Right lobe of liver (tissue), 6 donors: Measurements from ENCODE around the gene PIMREG. TPM values are rescaled to one million over a fixed set of nuclear protein-coding genes. Genes with fewer than 3 reads are reported as not detected.

ENCODE experiments used
- ATAC-seq, 4 donors: fragments of 200-7000 bp; cut with Tn5 transposase; one replicate each; pipeline ENCODE4 v1.9.1; 2020; ENCODE audit warnings: mild to moderate bottlenecking in 4 of 4, moderate library complexity in 4 of 4
- DNase-seq, 3 donors: peaks; one replicate each; pipeline ENCODE4 v3.0.0-alpha.2; 2020
- H3K27ac ChIP-seq, 3 donors: fragments of 200-600 bp; one replicate each; pipeline ENCODE4 v1.8.0; 2022
- H3K27me3 ChIP-seq, 2 donors: fragments of 200-600 bp; one replicate each; pipeline ENCODE4 v1.8.0; 2022
- H3K36me3 ChIP-seq, 4 donors: fragments of 200-600 bp; sonication (generic) in 1 of 4; one replicate each; pipeline versions ENCODE4 v1.5.1 to v1.8.0; 2017 to 2022; ENCODE audit warnings: control low read depth in 1 of 4
- H3K4me1 ChIP-seq, 4 donors: fragments of 200-600 bp; sonication (generic) in 1 of 4; one replicate each; pipeline versions ENCODE4 v1.5.1 to v1.8.0; 2017 to 2022; ENCODE audit warnings: control low read depth in 1 of 4
- H3K4me3 ChIP-seq, 3 donors: fragments of 200-600 bp; one replicate each; pipeline ENCODE4 v1.8.0; 2022
- H3K9me3 ChIP-seq, 4 donors: fragments of 200-600 bp; sonication (generic) in 1 of 4; one replicate each; pipeline versions ENCODE4 v1.5.1 to v1.8.0; 2017 to 2022; ENCODE audit warnings: control low read depth in 1 of 4
- CTCF ChIP-seq, 4 donors: fragments of 200-600 bp in 3 of 4; fragments of 450-650 bp in 1 of 4; IDR thresholded peaks; one replicate each; pipeline versions ENCODE4 v1.5.1 to v1.8.0; 2016 to 2022; ENCODE audit warnings: antibody characterized with exemption in 4 of 4, mild to moderate bottlenecking in 2 of 4
- POLR2A ChIP-seq: fragments of 450-650 bp; IDR thresholded peaks from one replicate; pipeline ENCODE4 v1.6.1; 2017; ENCODE audit warnings: antibody characterized with exemption, mild to moderate bottlenecking
- WGBS: methylation state at CpG from one replicate; pipeline ENCODE4 v1.1.6; 2018; ENCODE audit warnings: low coverage, low lambda C conversion rate; ENCODE audit not compliant: insufficient coverage; ENCODE audit errors: missing lambda C conversion rate; 5-methylcytosine and 5-hydroxymethylcytosine counted together
- intact Hi-C, 2 donors: fragments of 100-400 bp; cut with DNase I; formaldehyde crosslinking; loops; one replicate each; pipeline versions ENCODE4 v1.11.2 to v1.14.1; 2022
- total RNA-seq, 6 experiments: library from RNA; depleted of rRNA in 2 of 6; stranded (reverse); fragments of >200 nt in 2 of 6; fragmentation: NEBNext Ultra II Directional in 3 of 6; extraction: Animal tissue kit (Norgen Biotek cat#: 25700) in 3 of 6; gene quantifications; one replicate each; pipeline versions ENCODE4 v1.1.0 to v1.2.4, GENCODE V29; 2016 to 2023
- donor health status: DM: no; HTN: yes; CAD: no.
- donor health status: DM: no; HTN: no; CAD: no.
- donor health status: DM: no; HTN: no; CAD: no.
- donor health status: DM: no; HTN: yes; CAD: no.
- donor health status: DM: no; HTN: yes; CAD: no.

The PIMREG gene
- total RNA-seq, 6 experiments from 2014 or later, result 0.18 to 0.37 TPM; not detected in 4

- no peaks in the 10 kb centered on the region for H3K36me3 ChIP-seq
- no peak for DNase-seq
- H3K4me1 ChIP-seq, result no peaks in the 10 kb centered on the region
- no peak overlapping the region for H3K27ac ChIP-seq
- TF ChIP-seq CTCF (IDR thresholded peaks at IDR 0.05), result no peak
- no peak for TF ChIP-seq POLR2A
- no peak overlapping the region for H3K4me3 ChIP-seq
- no peaks in the 10 kb centered on the region for H3K9me3 ChIP-seq
- no peaks in the 10 kb centered on the region for H3K27me3 ChIP-seq
- 57% methylated on average over 5 of the region's 35 CpGs for WGBS
- intact Hi-C loops, result no loop called here
- ATAC-seq, result no peak
These were observed 10.5 kb downstream of the PIMREG start for GRCh38 chr17:6454495-6455320.

GRCh38 chr17:6455321-6455705, 11.1 kb downstream of the PIMREG start:
- Histone ChIP-seq H3K9me3 (no peaks in the 10 kb centered on the region), H3K27ac (no peak overlapping the region), H3K4me3 (no peak overlapping the region), H3K36me3 (no peaks in the 10 kb centered on the region), H3K4me1 (no peaks in the 10 kb centered on the region), H3K27me3 (no peaks in the 10 kb centered on the region)
- no peak for TF ChIP-seq CTCF (IDR thresholded peaks at IDR 0.05)
- no peak for TF ChIP-seq POLR2A
- WGBS, result 6% methylated on average over 15 of the region's 35 CpGs
- ATAC-seq, result peak in 1 of 4 donors; percentile 25
- DNase-seq, result no peak
- intact Hi-C loops, result no loop called here

GRCh38 chr17:6456321-6456720, 12.1 kb downstream of the PIMREG start:
- no peak overlapping the region for H3K27ac ChIP-seq
- no peaks in the 10 kb centered on the region for H3K9me3 ChIP-seq
- no CpG with 5 or more reads among the region's 9 CpGs for WGBS
- DNase-seq (peak in 1 of 3 donors; percentile 30), ATAC-seq (no peak)
- TF ChIP-seq POLR2A (no peak), CTCF (IDR thresholded peaks at IDR 0.05) (no peak)
- no peak overlapping the region for H3K4me3 ChIP-seq
- H3K4me1 ChIP-seq, result no peaks in the 10 kb centered on the region
- no peaks in the 10 kb centered on the region for H3K27me3 ChIP-seq
- H3K36me3 ChIP-seq, result no peaks in the 10 kb centered on the region
- intact Hi-C loops, result no loop called here

GRCh38 chr17:6456914-6457687, 12.8 kb downstream of the PIMREG start:
- DNase-seq (peak in 1 of 3 donors; percentile 21), ATAC-seq (peak in 2 of 4 donors; percentile 15 to 80)
- no peaks in the 10 kb centered on the region for H3K27me3 ChIP-seq
- WGBS, result 63% methylated on average over 12 of the region's 14 CpGs
- H3K4me1 ChIP-seq, result no peaks in the 10 kb centered on the region
- no peaks in the 10 kb centered on the region for H3K9me3 ChIP-seq
- TF ChIP-seq CTCF (IDR thresholded peaks at IDR 0.05) (no peak), POLR2A (no peak)
- no peaks in the 10 kb centered on the region for H3K36me3 ChIP-seq
- intact Hi-C loops, result no loop called here
- H3K4me3 ChIP-seq, result no peak overlapping the region
- H3K27ac ChIP-seq, result no peak overlapping the region
